NOMO-1 (cell line): ENCODE results near the gene OXLD1.
"Not testable (repeated sequence)": the region's sequence is repeated elsewhere in the genome, so short reads cannot be mapped to it uniquely, and the experiment has no call there.

ENCODE experiments used
- DNase-seq, 2 experiments: peaks; one replicate each; lab custom pipeline; 2025; ENCODE audit not compliant: unreplicated experiment in 2 of 2; lab: John Stamatoyannopoulos, UW

The OXLD1 gene

GRCh38 chr17:81621494-81622130, 44.8 kb downstream of the OXLD1 start:
- no peak for DNase-seq

GRCh38 chr17:81618307-81618706, 48.1 kb downstream of the OXLD1 start:
- not testable (repeated sequence) for DNase-seq

- DNase-seq = no peak
Measured at GRCh38 chr17:81616877-81617276, 49.5 kb downstream of the OXLD1 start.

- DNase-seq = no peak
Measured at GRCh38 chr17:81615401-81615930, 50.9 kb downstream of the OXLD1 start.
